ENCODE results near the gene RGCC.

- TF ChIP-seq, protein P1, sequence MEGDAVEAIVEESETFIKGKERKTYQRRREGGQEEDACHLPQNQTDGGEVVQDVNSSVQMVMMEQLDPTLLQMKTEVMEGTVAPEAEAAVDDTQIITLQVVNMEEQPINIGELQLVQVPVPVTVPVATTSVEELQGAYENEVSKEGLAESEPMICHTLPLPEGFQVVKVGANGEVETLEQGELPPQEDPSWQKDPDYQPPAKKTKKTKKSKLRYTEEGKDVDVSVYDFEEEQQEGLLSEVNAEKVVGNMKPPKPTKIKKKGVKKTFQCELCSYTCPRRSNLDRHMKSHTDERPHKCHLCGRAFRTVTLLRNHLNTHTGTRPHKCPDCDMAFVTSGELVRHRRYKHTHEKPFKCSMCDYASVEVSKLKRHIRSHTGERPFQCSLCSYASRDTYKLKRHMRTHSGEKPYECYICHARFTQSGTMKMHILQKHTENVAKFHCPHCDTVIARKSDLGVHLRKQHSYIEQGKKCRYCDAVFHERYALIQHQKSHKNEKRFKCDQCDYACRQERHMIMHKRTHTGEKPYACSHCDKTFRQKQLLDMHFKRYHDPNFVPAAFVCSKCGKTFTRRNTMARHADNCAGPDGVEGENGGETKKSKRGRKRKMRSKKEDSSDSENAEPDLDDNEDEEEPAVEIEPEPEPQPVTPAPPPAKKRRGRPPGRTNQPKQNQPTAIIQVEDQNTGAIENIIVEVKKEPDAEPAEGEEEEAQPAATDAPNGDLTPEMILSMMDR (conservative IDR thresholded peaks at IDR 0.05; ENCODE audit: low read length), result no peak
- TF ChIP-seq EZH2phosphoT487 (IDR thresholded peaks at IDR 0.05; ENCODE audit: borderline replicate concordance), result no peak
Observed at GRCh38 chr13:41495044-41495443, 37.7 kb downstream of the RGCC start.

All from Loucy (cell line).